ENCODE measurements around the gene R3HDM4. TPM values are rescaled to one million over a fixed set of nuclear protein-coding genes. Genes with fewer than 3 reads are reported as not detected.

R3HDM4 gene
- total RNA-seq, 1 experiment from 2014 or later: 23.0 TPM

Other genes starting within 250 kb of the R3HDM4 start
- gene FSTL3, start 236.8 kb downstream of the R3HDM4 start, total RNA-seq (2014; rRNA removed; shearing (Covaris generic)): 267 and 269 TPM in 2 replicates
- gene PRSS57, start 217.8 kb downstream of the R3HDM4 start, total RNA-seq (2014; rRNA removed; shearing (Covaris generic)): not detected in 2 replicates
- 42.9 and 47.9 TPM in 2 replicates for gene PALM, start 204.3 kb downstream of the R3HDM4 start, total RNA-seq (2014; rRNA removed; shearing (Covaris generic))
- 58.6 and 86.2 TPM in 2 replicates for gene MISP, start 162.1 kb downstream of the R3HDM4 start, total RNA-seq (2014; rRNA removed; shearing (Covaris generic))
- gene PTBP1, start 115.8 kb downstream of the R3HDM4 start, total RNA-seq (2014; rRNA removed; shearing (Covaris generic)): 171 and 174 TPM in 2 replicates
- gene PLPPR3, start 91.3 kb downstream of the R3HDM4 start, total RNA-seq (2014; rRNA removed; shearing (Covaris generic)): 7.5 and 12.7 TPM in 2 replicates
- gene AZU1, start 85.4 kb downstream of the R3HDM4 start, total RNA-seq (2014; rRNA removed; shearing (Covaris generic)): 0.36 TPM in 1 of 2 replicates, not detected in the other
- 0.14 and 0.16 TPM in 2 replicates for gene PRTN3, start 72.2 kb downstream of the R3HDM4 start, total RNA-seq (2014; rRNA removed; shearing (Covaris generic))
- gene ELANE, start 60.9 kb downstream of the R3HDM4 start, total RNA-seq (2014; rRNA removed; shearing (Covaris generic)): not detected in 2 replicates
- 14.4 and 16.2 TPM in 2 replicates for gene CFD, start 53.6 kb downstream of the R3HDM4 start, total RNA-seq (2014; rRNA removed; shearing (Covaris generic))
- gene MED16, start 20.0 kb downstream of the R3HDM4 start, total RNA-seq (2014; rRNA removed; shearing (Covaris generic)): 15.2 and 17.2 TPM in 2 replicates
- not detected in 2 replicates for gene RNU6-9, start 19.7 kb downstream of the R3HDM4 start, total RNA-seq (2014; rRNA removed; shearing (Covaris generic))
- gene KISS1R, start 4.1 kb upstream of the R3HDM4 start, total RNA-seq (2014; rRNA removed; shearing (Covaris generic)): not detected in 2 replicates
- gene ARID3A, start 12.8 kb upstream of the R3HDM4 start, total RNA-seq (2014; rRNA removed; shearing (Covaris generic)): 2.4 and 4.4 TPM in 2 replicates
- 41.8 and 42.6 TPM in 2 replicates for gene WDR18, start 71.1 kb upstream of the R3HDM4 start, total RNA-seq (2014; rRNA removed; shearing (Covaris generic))
- gene GRIN3B, start 87.2 kb upstream of the R3HDM4 start, total RNA-seq (2014; rRNA removed; shearing (Covaris generic)): 0.38 TPM in 1 of 2 replicates, not detected in the other
- gene TMEM259, start 107.9 kb upstream of the R3HDM4 start, total RNA-seq (2014; rRNA removed; shearing (Covaris generic)): 104 and 131 TPM in 2 replicates
- not detected in 2 replicates for gene RNU6-2, start 108.3 kb upstream of the R3HDM4 start, total RNA-seq (2014; rRNA removed; shearing (Covaris generic))
- 219 and 243 TPM in 2 replicates for gene CNN2, start 113.4 kb upstream of the R3HDM4 start, total RNA-seq (2014; rRNA removed; shearing (Covaris generic))
- 5.1 and 8.6 TPM in 2 replicates for gene ABCA7, start 126.9 kb upstream of the R3HDM4 start, total RNA-seq (2014; rRNA removed; shearing (Covaris generic))
- gene ARHGAP45, start 153.9 kb upstream of the R3HDM4 start, total RNA-seq (2014; rRNA removed; shearing (Covaris generic)): 3.1 and 4.9 TPM in 2 replicates
- gene POLR2E, start 182.2 kb upstream of the R3HDM4 start, total RNA-seq (2014; rRNA removed; shearing (Covaris generic)): 265 and 318 TPM in 2 replicates
- gene GPX4, start 190.8 kb upstream of the R3HDM4 start, total RNA-seq (2014; rRNA removed; shearing (Covaris generic)): 323 and 353 TPM in 2 replicates

Measured in A172 (cell line).